ENCODE results near the gene AKT1.
A peak's percentile ranks its signal among the peaks of the same experiment; 100 is the strongest.
"Not testable (repeated sequence)": the region's sequence is repeated elsewhere in the genome, so short reads cannot be mapped to it uniquely, and the experiment has no call there.

Gene AKT1

DNA sequence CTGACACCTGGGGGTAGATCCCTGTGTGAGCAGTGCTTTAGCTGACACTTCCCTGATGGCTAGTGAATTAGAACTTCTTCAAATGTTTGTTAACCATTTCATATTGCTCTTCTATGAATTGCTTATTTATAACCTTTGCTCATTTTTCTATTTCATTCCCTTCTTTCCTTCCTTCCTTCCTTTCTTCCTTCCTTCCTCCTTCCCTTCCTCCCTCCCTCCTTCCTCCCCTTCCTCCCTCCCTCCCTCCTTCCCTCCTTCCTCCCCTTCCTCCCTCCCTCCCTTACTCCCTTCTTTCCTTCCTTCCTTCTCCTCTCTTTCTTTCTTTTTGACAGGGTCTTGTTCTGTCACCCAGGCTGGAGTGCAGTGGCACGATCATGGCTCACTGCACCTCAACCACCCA is 46.2 kb upstream of the AKT1 start:
- Histone ChIP-seq H3K36me3 (no peaks in the 10 kb centered on the region), H3K9me3 (no peaks in the 10 kb centered on the region), H3K27ac (no peak overlapping the region), H3K4me1 (peaks cover 0 to 23% (median 18%) of the 10 kb centered on the region in 4 donors), H3K4me3 (no peak overlapping the region), H3K27me3 (peaks cover 0 to 51% of the 10 kb centered on the region in 2 donors)
- intact Hi-C loops (cut with DNase I; ENCODE audit: low total_unique reads), result no loop called here
- TF ChIP-seq, protein P1, sequence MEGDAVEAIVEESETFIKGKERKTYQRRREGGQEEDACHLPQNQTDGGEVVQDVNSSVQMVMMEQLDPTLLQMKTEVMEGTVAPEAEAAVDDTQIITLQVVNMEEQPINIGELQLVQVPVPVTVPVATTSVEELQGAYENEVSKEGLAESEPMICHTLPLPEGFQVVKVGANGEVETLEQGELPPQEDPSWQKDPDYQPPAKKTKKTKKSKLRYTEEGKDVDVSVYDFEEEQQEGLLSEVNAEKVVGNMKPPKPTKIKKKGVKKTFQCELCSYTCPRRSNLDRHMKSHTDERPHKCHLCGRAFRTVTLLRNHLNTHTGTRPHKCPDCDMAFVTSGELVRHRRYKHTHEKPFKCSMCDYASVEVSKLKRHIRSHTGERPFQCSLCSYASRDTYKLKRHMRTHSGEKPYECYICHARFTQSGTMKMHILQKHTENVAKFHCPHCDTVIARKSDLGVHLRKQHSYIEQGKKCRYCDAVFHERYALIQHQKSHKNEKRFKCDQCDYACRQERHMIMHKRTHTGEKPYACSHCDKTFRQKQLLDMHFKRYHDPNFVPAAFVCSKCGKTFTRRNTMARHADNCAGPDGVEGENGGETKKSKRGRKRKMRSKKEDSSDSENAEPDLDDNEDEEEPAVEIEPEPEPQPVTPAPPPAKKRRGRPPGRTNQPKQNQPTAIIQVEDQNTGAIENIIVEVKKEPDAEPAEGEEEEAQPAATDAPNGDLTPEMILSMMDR (IDR thresholded peaks at IDR 0.05), result no peak
- no peak for DNase-seq

DNA sequence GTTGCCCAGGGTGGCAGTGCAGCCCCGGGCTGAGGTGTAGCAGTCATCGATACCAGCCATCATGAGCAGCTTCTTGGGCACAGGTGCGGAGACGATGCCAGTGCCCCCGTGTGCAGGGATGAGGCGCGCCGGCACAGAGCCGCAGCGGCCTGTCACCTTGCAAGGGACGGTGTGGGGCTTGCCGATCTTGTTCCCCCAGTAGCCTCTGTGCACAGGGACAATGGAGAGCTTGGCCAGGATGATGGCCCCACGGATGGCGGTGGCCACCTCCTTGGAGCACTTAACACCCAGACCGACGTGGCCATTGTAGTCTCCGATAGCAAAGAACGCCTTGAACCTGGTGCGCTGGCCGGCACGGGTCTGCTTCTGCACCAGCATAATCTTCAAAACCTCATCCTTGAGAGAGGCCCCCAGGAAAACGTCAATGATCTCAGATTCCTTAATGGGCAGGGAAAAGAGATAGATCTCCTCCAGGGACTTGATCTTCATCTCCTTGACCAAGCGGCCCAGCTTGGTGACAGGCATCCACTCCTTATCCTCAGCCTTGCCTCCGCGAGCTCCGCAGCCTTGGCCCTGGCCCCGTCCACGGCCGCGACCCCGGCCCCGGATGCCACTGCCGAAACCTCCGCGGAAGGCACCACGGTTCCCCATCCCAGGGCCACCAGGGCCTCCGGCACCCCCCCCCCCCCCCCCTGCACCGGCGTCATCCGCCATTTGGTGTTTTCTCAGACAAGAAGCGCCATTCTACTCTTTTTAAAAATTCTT is 40.8 kb upstream of the AKT1 start:
- intact Hi-C loops (cut with DNase I; ENCODE audit: low total_unique reads); H3K4me1 ChIP-seq; H3K4me3 ChIP-seq; H3K9me3 ChIP-seq; H3K27ac ChIP-seq; H3K36me3 ChIP-seq; H3K27me3 ChIP-seq: not testable (repeated sequence)
- peak in 1 of 2 donors; percentile 49 for DNase-seq

DNA sequence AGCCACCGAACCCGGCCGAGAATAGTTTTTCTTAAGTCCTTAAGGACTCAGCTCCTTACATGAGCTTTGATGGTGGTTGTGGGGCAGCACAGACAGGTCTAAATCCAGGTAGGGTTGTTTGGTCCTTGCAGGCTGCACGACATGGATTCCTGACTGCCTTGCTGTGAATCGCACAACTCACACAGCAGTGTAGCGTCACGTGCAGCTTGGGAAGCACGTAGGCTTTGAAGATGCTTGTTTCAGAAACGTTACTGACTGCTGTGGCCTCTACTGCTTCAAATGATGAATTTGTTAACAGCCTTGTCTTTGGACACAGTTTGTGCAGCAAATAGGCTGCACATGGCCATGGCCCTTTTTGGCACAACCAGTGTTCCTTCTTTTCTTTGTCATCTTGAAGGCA is 35.2 kb upstream of the AKT1 start:
- no peak overlapping the region for H3K27ac ChIP-seq
- H3K27me3 ChIP-seq, result no peaks in the 10 kb centered on the region
- H3K4me3 ChIP-seq, result no peak overlapping the region
- no peaks in the 10 kb centered on the region for H3K9me3 ChIP-seq
- peak in 1 of 2 donors; percentile 23 for DNase-seq
- TF ChIP-seq, protein P1 (IDR thresholded peaks at IDR 0.05), result no peak
- H3K36me3 ChIP-seq, result no peaks in the 10 kb centered on the region
- H3K4me1 ChIP-seq, result peaks cover 0 to 19% (median 17%) of the 10 kb centered on the region in 4 donors
- intact Hi-C loops (cut with DNase I; ENCODE audit: low total_unique reads), result no loop called here

DNA sequence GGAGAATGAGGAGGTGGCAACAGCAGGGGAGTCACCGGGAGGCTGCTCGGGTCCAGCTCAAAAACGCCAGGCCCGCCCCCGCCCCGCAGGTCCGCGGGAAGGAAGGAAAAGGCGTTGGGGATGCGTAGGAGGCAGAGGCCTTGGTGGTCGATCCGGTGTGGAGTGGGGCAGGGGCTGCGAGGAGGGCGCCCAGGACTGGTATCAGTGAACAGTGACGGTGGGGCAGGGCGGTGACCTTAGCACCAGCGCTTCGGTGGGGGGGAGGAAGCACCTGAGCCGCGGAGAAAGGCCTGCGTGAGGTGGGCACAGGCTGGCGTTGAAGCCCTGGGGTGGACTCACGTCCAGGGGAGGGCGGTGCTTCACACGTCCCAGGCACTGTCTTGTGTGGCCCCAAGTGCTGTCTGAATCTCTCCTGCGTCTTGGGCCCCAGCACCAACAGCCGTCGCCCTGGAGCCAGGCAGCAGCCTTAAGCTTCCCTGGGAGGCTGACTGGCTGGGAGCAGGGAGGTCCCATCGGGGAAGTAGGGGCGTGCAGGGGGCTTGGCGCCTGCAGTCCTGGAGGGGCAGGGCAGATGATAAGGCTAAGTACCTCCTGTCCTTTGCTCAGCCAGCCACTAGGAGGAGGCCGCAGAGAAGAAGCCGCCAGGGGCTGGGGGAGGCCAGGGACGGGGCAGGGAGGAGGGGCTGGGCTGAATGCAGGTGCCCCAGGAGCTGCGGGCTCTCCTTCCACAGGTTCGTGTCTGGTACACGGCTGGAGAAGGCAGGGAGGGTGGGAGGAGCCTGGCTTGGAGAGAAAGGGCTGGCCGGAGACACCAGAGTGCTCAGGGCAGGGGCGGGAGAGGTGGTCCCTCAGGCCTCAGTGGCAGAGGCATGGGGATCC is 31.9 kb upstream of the AKT1 start:
- peak; percentile 37 to 73 for DNase-seq
- intact Hi-C loops (cut with DNase I; ENCODE audit: low total_unique reads), result loop anchor here (10.0 kb wide), 1 partner anchor 173 kb away; no protein-coding TSS in a partner anchor
- no peaks in the 10 kb centered on the region for H3K27me3 ChIP-seq
- no peaks in the 10 kb centered on the region for H3K36me3 ChIP-seq
- H3K27ac ChIP-seq, result peak overlapping the region in 1 of 2 donors; percentile 30
- TF ChIP-seq, protein P1 (IDR thresholded peaks at IDR 0.05), result peak; percentile 23 to 33
- H3K4me3 ChIP-seq, result peak overlapping the region; percentile 51 to 63
- H3K4me1 ChIP-seq, result peaks cover 0 to 23% (median 20%) of the 10 kb centered on the region in 4 donors
- no peaks in the 10 kb centered on the region for H3K9me3 ChIP-seq

DNA sequence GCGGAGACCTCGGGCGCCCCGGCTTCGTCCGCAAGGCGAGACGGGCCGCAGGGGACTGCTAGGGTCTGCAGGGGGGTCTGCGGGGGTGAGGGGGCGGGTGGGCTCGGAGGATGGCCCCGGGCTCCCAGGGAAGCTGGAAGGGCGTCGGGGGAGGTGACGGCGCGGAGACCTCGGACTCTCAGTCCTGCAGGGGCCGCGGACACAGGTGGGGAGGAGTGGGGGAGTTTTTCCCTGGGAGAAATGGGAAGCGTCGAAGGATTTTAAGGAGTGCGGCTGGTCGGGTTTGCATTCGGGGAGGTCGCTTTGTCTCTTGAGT is 31.3 kb upstream of the AKT1 start:
- no peak for DNase-seq
- TF ChIP-seq, protein P1 (IDR thresholded peaks at IDR 0.05), result no peak
- H3K36me3 ChIP-seq, result no peaks in the 10 kb centered on the region
- H3K9me3 ChIP-seq, result no peaks in the 10 kb centered on the region
- H3K4me3 ChIP-seq, result peak overlapping the region; percentile 51 to 63
- H3K27me3 ChIP-seq, result no peaks in the 10 kb centered on the region
- H3K27ac ChIP-seq, result peak overlapping the region in 1 of 2 donors; percentile 30
- intact Hi-C loops (cut with DNase I; ENCODE audit: low total_unique reads), result loop anchor here (10.0 kb wide), 1 partner anchor 172 kb away; no protein-coding TSS in a partner anchor
- peaks cover 0 to 23% (median 20%) of the 10 kb centered on the region in 4 donors for H3K4me1 ChIP-seq

All from tibial artery (tissue), 4 donors.